GM19397 (cell line): ENCODE measurements around the gene SLC4A11.

Source experiments
- ATAC-seq: cut with Tn5 transposase; IDR thresholded peaks from one replicate; pipeline ENCODE4 v1.9.1; 2021; ENCODE audit warnings: mild to moderate bottlenecking, moderate library complexity; ENCODE audit not compliant: unreplicated experiment

The SLC4A11 gene

GRCh38 chr20:3247638-3248037, 8.6 kb upstream of the SLC4A11 start:
- ATAC-seq = no peak

- no peak for ATAC-seq
These were observed 7.7 kb upstream of the SLC4A11 start for GRCh38 chr20:3246682-3247081.

- ATAC-seq = no peak
These were observed 6.7 kb upstream of the SLC4A11 start for GRCh38 chr20:3245711-3246110.

- ATAC-seq = no peak
These were observed 6.2 kb upstream of the SLC4A11 start for GRCh38 chr20:3245156-3245555.

- no peak for ATAC-seq
These were observed 5.6 kb upstream of the SLC4A11 start for GRCh38 chr20:3244613-3245012.

- no peak for ATAC-seq
These were observed 4.8 kb upstream of the SLC4A11 start for GRCh38 chr20:3243718-3244358.

- no peak for ATAC-seq
These were observed 3.2 kb upstream of the SLC4A11 start for GRCh38 chr20:3242172-3242692.

- no peak for ATAC-seq
These were observed 1.9 kb upstream of the SLC4A11 start for GRCh38 chr20:3240776-3241363.

- no peak for ATAC-seq
These were observed 1.1 kb upstream of the SLC4A11 start for GRCh38 chr20:3239867-3240775.

GRCh38 chr20:3238616-3239025, 369 bp downstream of the SLC4A11 start:
- peak; percentile 32 for ATAC-seq

GRCh38 chr20:3237958-3238615, 903 bp downstream of the SLC4A11 start:
- no peak for ATAC-seq

- ATAC-seq = no peak
These were observed 1.7 kb downstream of the SLC4A11 start for GRCh38 chr20:3237011-3237957.

- ATAC-seq = no peak
These were observed 3.2 kb downstream of the SLC4A11 start for GRCh38 chr20:3235666-3236324.

- ATAC-seq = no peak
These were observed 4.9 kb downstream of the SLC4A11 start for GRCh38 chr20:3233991-3234498.

- no peak for ATAC-seq
These were observed 5.6 kb downstream of the SLC4A11 start for GRCh38 chr20:3233131-3233990.

GRCh38 chr20:3231889-3232588, 7.0 kb downstream of the SLC4A11 start:
- ATAC-seq = no peak

GRCh38 chr20:3231116-3231515, 7.9 kb downstream of the SLC4A11 start:
- no peak for ATAC-seq

GRCh38 chr20:3229798-3230197, 9.2 kb downstream of the SLC4A11 start:
- ATAC-seq = no peak
